Right atrium auricular region (tissue), 2 donors: Measurements from ENCODE around the gene C3orf62. TPM values are rescaled to one million over a fixed set of nuclear protein-coding genes. Genes with fewer than 3 reads are reported as not detected.

Experiments
- DNase-seq: peaks from one replicate; pipeline ENCODE4 v3.0.0-alpha.2; 2019; ENCODE audit warnings: low spot score
- H3K27ac ChIP-seq, 2 donors: fragments of 200-600 bp; sonication (generic); 1 replicate in 1 of 2; 2 replicates in 1 of 2; pipeline ENCODE4 v1.5.1; 2016 to 2019
- H3K27me3 ChIP-seq, 2 donors: fragments of 200-600 bp; sonication (generic); one replicate each; pipeline versions ENCODE4 v1.5.1 to v1.6.0; 2017 to 2019
- H3K36me3 ChIP-seq: fragments of 200-600 bp; sonication (generic); one replicate; pipeline ENCODE4 v1.5.1; 2016
- H3K4me1 ChIP-seq, 2 donors: fragments of 200-600 bp; sonication (generic); one replicate each; pipeline versions ENCODE4 v1.5.1 to v1.6.0; 2017 to 2019
- H3K4me3 ChIP-seq, 2 donors: fragments of 200-600 bp; sonication (generic); 1 replicate in 1 of 2; 2 replicates in 1 of 2; pipeline ENCODE4 v1.5.1; 2017 to 2019; ENCODE audit warnings: mild to moderate bottlenecking in 1 of 2, moderate library complexity in 1 of 2
- H3K9me3 ChIP-seq, 2 donors: fragments of 200-600 bp; sonication (generic); one replicate each; pipeline ENCODE4 v1.5.1; 2019
- CTCF ChIP-seq, 2 donors: fragments of 200-600 bp; sonication (generic); IDR thresholded peaks; one replicate each; pipeline ENCODE4 v1.5.1; 2019; ENCODE audit warnings: antibody characterized with exemption in 2 of 2
- total RNA-seq, 2 donors: library from RNA; depleted of rRNA; stranded (reverse); fragments of >200 nt; gene quantifications; one replicate each; pipeline ENCODE4 v1.1.0, GENCODE V29; 2016

Gene C3orf62
- 1 to 10 TPM; 1.0 to 1.5 TPM for total RNA-seq

GRCh38 chr3:49276475-49277382 lies at the start of gene C3orf62:
C3orf62 (minus strand) TSS chr3:49277232; CDS start chr3:49276872, 360 bp downstream.
- no peaks in the 10 kb centered on the region for H3K9me3 ChIP-seq
- H3K4me1 ChIP-seq: peaks cover 0 to 42% of the 10 kb centered on the region in 2 donors
- peak within 1 kb of the TSS; percentile 95 to 97 for H3K27ac ChIP-seq
- no peak for TF ChIP-seq CTCF (IDR thresholded peaks at IDR 0.05)
- DNase-seq: peak; percentile 91
- no peaks in the 10 kb centered on the region for H3K27me3 ChIP-seq
- peak within 1 kb of the TSS; percentile 34 to 53 for H3K4me3 ChIP-seq
- H3K36me3 ChIP-seq: peaks cover 14% of the 10 kb centered on the region

- peaks cover 87% of the 10 kb centered on the region for H3K36me3 ChIP-seq
- DNase-seq: no peak
Observed at GRCh38 chr3:49324768-49325167, 47.7 kb upstream of the C3orf62 start.

GRCh38 chr3:49316696-49317457 lies 39.8 kb upstream of the C3orf62 start:
- DNase-seq: no peak
- no peak overlapping the region for H3K27ac ChIP-seq
- H3K9me3 ChIP-seq: no peaks in the 10 kb centered on the region
- H3K27me3 ChIP-seq: no peaks in the 10 kb centered on the region
- no peaks in the 10 kb centered on the region for H3K4me1 ChIP-seq
- peaks cover 63% of the 10 kb centered on the region for H3K36me3 ChIP-seq
- TF ChIP-seq CTCF (IDR thresholded peaks at IDR 0.05): no peak
- no peak overlapping the region for H3K4me3 ChIP-seq

More at GRCh38 chr3:49324768-49325167, 47.7 kb upstream of the C3orf62 start:
- Histone ChIP-seq H3K9me3 (no peaks in the 10 kb centered on the region), H3K4me1 (no peaks in the 10 kb centered on the region), H3K27ac (no peak overlapping the region), H3K4me3 (no peak overlapping the region), H3K27me3 (no peaks in the 10 kb centered on the region)
- TF ChIP-seq CTCF (IDR thresholded peaks at IDR 0.05): no peak

GRCh38 chr3:49313896-49314688 lies 37.1 kb upstream of the C3orf62 start:
- Histone ChIP-seq H3K27me3 (no peaks in the 10 kb centered on the region), H3K4me1 (no peaks in the 10 kb centered on the region), H3K4me3 (no peak overlapping the region), H3K27ac (no peak overlapping the region), H3K9me3 (no peaks in the 10 kb centered on the region), H3K36me3 (peaks cover 57% of the 10 kb centered on the region)
- TF ChIP-seq CTCF (IDR thresholded peaks at IDR 0.05): no peak
- no peak for DNase-seq

GRCh38 chr3:49311283-49311682 lies 34.3 kb upstream of the C3orf62 start:
- no peak for DNase-seq
- no peak overlapping the region for H3K4me3 ChIP-seq
- H3K27me3 ChIP-seq: no peaks in the 10 kb centered on the region
- H3K27ac ChIP-seq: no peak overlapping the region
- peaks cover 56% of the 10 kb centered on the region for H3K36me3 ChIP-seq
- TF ChIP-seq CTCF (IDR thresholded peaks at IDR 0.05): no peak
- no peaks in the 10 kb centered on the region for H3K9me3 ChIP-seq
- no peaks in the 10 kb centered on the region for H3K4me1 ChIP-seq
